Loucy (cell line): Measurements from ENCODE around the gene CCDC71.

Source experiments
- CTCF ChIP-seq: fragments of 200-600 bp; sonication (generic); conservative IDR thresholded peaks from 2 replicates; pipeline ENCODE4 v1.5.1; 2014; ENCODE audit warnings: mild to moderate bottlenecking, antibody characterized with exemption, low read length
- EZH2phosphoT487 ChIP-seq: fragments of 200-600 bp; IDR thresholded peaks from 2 replicates; pipeline ENCODE4 v1.6.1; 2018; ENCODE audit warnings: antibody characterized with exemption, mild to moderate bottlenecking, moderate library complexity, borderline replicate concordance

DNA sequence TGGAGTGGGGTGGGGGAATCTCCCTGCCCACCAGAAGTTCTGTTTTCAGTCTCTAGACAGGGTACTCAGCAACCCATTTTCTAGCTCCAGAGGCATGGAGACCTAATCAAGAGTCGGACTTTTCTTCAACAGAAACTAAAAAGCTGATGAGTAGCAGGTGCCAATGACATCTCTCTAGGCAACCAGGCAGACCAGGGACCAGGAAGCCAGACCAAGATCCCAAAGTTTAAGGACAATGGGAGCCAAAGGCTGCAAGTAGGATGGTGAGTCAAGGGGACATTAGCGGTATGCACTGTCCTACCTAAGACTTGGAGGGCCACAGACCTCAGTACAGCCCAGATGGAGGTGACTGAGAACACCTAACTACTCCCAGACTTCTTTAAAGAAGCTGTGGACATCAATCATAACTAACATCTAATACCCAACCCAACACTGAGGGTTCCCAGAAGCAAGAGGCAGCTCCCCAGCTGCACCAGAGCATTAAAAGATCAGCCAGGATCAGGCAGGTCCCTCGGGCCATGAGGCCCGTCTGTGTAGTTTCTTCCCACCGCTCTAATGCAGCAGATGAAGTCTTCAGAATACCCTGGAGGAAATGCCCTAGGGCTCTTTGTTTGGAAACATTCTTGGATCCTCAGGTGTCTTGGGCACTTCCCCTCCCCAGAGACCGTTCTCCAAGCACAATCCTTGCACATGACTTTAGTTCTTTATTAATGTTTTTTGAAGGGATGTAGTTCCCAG is 979 bp downstream of the CCDC71 start:
- TF ChIP-seq CTCF (no peak), EZH2phosphoT487 (no peak)
